Tibial nerve (tissue), 4 donors: Measurements from ENCODE around the gene GBF1. TPM values are rescaled to one million over a fixed set of nuclear protein-coding genes. Genes with fewer than 3 reads are reported as not detected.

ENCODE experiments used
- DNase-seq, 2 donors: peaks; one replicate each; pipeline ENCODE4 v3.0.0-alpha.2; 2019; ENCODE audit warnings: low spot score in 2 of 2
- H3K27ac ChIP-seq, 4 donors: fragments of 200-600 bp; sonication (generic) in 3 of 4; one replicate each; pipeline ENCODE4 v1.5.1; 2017 to 2019; ENCODE audit warnings: mild to moderate bottlenecking in 1 of 4
- H3K27me3 ChIP-seq, 2 donors: fragments of 200-600 bp; sonication (generic) in 1 of 2; one replicate each; pipeline versions ENCODE4 v1.5.1 to v1.6.0; 2017 to 2019
- H3K36me3 ChIP-seq, 3 donors: fragments of 200-600 bp; sonication (generic); one replicate each; pipeline ENCODE4 v1.5.1; 2018 to 2019
- H3K4me1 ChIP-seq, 4 donors: fragments of 200-600 bp; sonication (generic) in 3 of 4; one replicate each; pipeline ENCODE4 v1.5.1; 2017 to 2019
- H3K4me3 ChIP-seq, 4 donors: fragments of 200-600 bp; sonication (generic) in 3 of 4; one replicate each; pipeline ENCODE4 v1.5.1; 2017 to 2019; ENCODE audit warnings: mild to moderate bottlenecking in 1 of 4, moderate library complexity in 1 of 4
- H3K9me3 ChIP-seq, 4 donors: fragments of 200-600 bp; sonication (generic) in 3 of 4; one replicate each; pipeline ENCODE4 v1.5.1; 2017 to 2019
- EP300 ChIP-seq, 2 donors: sonication (generic); formaldehyde crosslinking; IDR thresholded peaks; one replicate each; pipeline ENCODE4 v1.6.1; 2017; ENCODE audit warnings: antibody characterized with exemption in 2 of 2, mild to moderate bottlenecking in 1 of 2
- POLR2A ChIP-seq, 2 donors: fragments of 450-650 bp; IDR thresholded peaks; one replicate each; pipeline ENCODE4 v1.6.1; 2017; ENCODE audit warnings: antibody characterized with exemption in 2 of 2, mild to moderate bottlenecking in 2 of 2, moderate library complexity in 2 of 2
- WGBS, 2 donors: methylation state at CpG; one replicate each; pipeline ENCODE4 v1.1.5; 2018; 5-methylcytosine and 5-hydroxymethylcytosine counted together
- total RNA-seq, 4 donors: library from RNA; depleted of rRNA; stranded (reverse); fragments of >200 nt; gene quantifications; one replicate each; pipeline ENCODE4 v1.1.0, GENCODE V29; 2016
- TF ChIP-seq, protein P1 (sequence below), 5 experiments: fragments of 200-600 bp in 3 of 5; fragments of 450-650 bp in 2 of 5; sonication (generic) in 3 of 5; IDR thresholded peaks; one replicate each; pipeline ENCODE4 v1.5.1; 2016 to 2019; ENCODE audit warnings: antibody characterized with exemption in 5 of 5, mild to moderate bottlenecking in 3 of 5, moderate library complexity in 2 of 5

Gene GBF1
- total RNA-seq, 4 donors from 2014 or later = 31.0 to 38.0 (median 36.1) TPM

DNA sequence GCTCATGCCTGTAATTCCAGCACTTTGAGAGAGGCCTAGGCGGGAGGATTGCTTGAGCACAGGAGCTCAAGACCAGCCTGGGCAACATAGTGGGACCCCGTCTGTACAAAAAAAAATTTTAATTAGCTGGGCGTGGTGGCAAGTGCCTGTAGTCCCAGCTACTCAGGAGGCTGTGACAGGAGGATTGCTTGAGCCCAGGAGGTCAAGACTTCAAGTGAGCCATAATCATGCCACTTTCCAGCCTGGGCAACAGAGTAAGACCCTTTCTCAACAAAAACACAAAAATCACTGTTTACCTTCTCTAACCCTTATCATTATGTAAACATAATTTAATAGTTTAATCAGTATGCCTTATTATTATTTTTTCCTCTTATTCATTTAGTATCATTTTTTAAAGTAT is 44.5 kb downstream of the GBF1 start:
- WGBS, 2 donors = 90 to 95% methylated on average over 3 of the region's 3 CpGs
- Histone ChIP-seq H3K36me3 (no peaks in the 10 kb centered on the region), H3K4me3 (no peak overlapping the region), H3K4me1 (peaks cover 0 to 2% (median 0%) of the 10 kb centered on the region in 4 donors), H3K9me3 (no peaks in the 10 kb centered on the region), H3K27ac (no peak overlapping the region), H3K27me3 (no peaks in the 10 kb centered on the region)
- TF ChIP-seq, protein P1, sequence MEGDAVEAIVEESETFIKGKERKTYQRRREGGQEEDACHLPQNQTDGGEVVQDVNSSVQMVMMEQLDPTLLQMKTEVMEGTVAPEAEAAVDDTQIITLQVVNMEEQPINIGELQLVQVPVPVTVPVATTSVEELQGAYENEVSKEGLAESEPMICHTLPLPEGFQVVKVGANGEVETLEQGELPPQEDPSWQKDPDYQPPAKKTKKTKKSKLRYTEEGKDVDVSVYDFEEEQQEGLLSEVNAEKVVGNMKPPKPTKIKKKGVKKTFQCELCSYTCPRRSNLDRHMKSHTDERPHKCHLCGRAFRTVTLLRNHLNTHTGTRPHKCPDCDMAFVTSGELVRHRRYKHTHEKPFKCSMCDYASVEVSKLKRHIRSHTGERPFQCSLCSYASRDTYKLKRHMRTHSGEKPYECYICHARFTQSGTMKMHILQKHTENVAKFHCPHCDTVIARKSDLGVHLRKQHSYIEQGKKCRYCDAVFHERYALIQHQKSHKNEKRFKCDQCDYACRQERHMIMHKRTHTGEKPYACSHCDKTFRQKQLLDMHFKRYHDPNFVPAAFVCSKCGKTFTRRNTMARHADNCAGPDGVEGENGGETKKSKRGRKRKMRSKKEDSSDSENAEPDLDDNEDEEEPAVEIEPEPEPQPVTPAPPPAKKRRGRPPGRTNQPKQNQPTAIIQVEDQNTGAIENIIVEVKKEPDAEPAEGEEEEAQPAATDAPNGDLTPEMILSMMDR (IDR thresholded peaks at IDR 0.05) = no peak
- TF ChIP-seq EP300 (IDR thresholded peaks at IDR 0.05) = no peak
- TF ChIP-seq POLR2A (IDR thresholded peaks at IDR 0.05) = no peak
- no peak for DNase-seq

DNA sequence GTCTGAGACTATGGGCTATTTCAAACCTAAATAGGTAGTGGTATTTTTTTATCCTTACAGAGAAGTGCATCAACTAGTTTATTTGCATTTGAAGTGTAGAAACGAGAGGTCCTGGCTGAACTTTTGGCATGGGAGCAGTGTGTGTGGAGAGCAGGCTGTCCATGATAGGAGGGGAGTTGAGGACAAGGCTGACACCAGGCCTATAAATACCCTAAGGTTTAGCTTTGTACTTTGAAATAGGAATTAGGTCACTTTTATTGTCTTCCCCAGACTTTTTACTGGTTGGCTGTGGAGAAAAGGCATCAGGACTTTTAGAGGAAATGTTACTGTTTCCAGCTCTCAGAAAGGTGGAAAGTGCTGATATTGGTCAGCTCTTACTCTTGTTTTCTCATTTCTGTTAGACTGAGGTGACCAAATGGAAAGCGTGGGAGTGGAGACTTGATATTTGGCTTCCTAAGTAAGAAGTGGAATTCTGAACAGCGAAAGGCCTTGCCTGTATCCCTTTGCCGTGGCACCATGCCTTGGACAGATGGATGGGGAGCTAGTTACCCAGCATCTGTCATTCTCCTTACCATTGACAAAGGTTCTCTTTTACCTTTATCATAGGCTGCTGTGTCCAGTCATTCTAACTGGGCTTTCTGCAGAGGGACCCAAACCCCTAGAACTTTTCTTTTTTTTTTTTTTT is 46.0 kb downstream of the GBF1 start:
- H3K36me3 ChIP-seq = no peaks in the 10 kb centered on the region
- DNase-seq = no peak
- TF ChIP-seq EP300 (IDR thresholded peaks at IDR 0.05) = no peak
- no peak for TF ChIP-seq POLR2A (IDR thresholded peaks at IDR 0.05)
- TF ChIP-seq, protein P1 (IDR thresholded peaks at IDR 0.05) = no peak
- no peaks in the 10 kb centered on the region for H3K27me3 ChIP-seq
- WGBS, 2 donors = 79 to 81% methylated on average over 4 of the region's 4 CpGs
- H3K9me3 ChIP-seq = no peaks in the 10 kb centered on the region
- H3K4me3 ChIP-seq = no peak overlapping the region
- H3K27ac ChIP-seq = no peak overlapping the region
- H3K4me1 ChIP-seq = no peaks in the 10 kb centered on the region

DNA sequence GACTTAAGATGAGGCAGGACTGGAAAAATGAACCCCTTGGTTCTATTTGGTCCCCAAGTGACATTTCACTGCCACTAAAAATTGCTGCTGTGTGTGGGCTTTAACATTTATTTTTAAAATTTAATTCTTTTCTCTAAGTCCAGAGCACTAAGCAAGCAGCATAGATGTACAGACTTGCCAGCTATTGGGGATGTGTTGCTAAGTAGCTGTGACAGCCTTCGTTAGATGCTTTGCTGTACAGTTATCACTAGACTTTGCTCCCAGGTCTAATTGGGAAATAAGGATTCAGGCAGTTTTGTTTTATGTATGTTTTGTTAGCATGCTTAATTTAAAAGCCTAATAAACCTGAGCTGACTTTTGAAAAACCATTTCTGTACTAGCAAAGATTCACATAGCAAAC is 51.8 kb downstream of the GBF1 start:
- Histone ChIP-seq H3K36me3 (no peaks in the 10 kb centered on the region), H3K27me3 (no peaks in the 10 kb centered on the region), H3K9me3 (no peaks in the 10 kb centered on the region), H3K4me3 (no peak overlapping the region), H3K27ac (no peak overlapping the region), H3K4me1 (peaks cover 0 to 12% (median 0%) of the 10 kb centered on the region in 4 donors)
- no peak for TF ChIP-seq POLR2A (IDR thresholded peaks at IDR 0.05)
- TF ChIP-seq, protein P1 (IDR thresholded peaks at IDR 0.05) = no peak
- no peak for TF ChIP-seq EP300 (IDR thresholded peaks at IDR 0.05)
- WGBS, 2 donors = 76 to 93% methylated on average over 1 of the region's 1 CpG
- DNase-seq = no peak

GRCh38 chr10:102298899-102299298 is 53.6 kb downstream of the GBF1 start:
- no peaks in the 10 kb centered on the region for H3K27me3 ChIP-seq
- no peak for DNase-seq
- no peak overlapping the region for H3K4me3 ChIP-seq
- H3K9me3 ChIP-seq = no peaks in the 10 kb centered on the region
- H3K36me3 ChIP-seq = no peaks in the 10 kb centered on the region
- TF ChIP-seq EP300 (IDR thresholded peaks at IDR 0.05) = no peak
- TF ChIP-seq POLR2A (IDR thresholded peaks at IDR 0.05) = no peak
- TF ChIP-seq, protein P1 (IDR thresholded peaks at IDR 0.05) = no peak
- H3K4me1 ChIP-seq = peaks cover 0 to 12% (median 0%) of the 10 kb centered on the region in 4 donors
- no peak overlapping the region for H3K27ac ChIP-seq

DNA sequence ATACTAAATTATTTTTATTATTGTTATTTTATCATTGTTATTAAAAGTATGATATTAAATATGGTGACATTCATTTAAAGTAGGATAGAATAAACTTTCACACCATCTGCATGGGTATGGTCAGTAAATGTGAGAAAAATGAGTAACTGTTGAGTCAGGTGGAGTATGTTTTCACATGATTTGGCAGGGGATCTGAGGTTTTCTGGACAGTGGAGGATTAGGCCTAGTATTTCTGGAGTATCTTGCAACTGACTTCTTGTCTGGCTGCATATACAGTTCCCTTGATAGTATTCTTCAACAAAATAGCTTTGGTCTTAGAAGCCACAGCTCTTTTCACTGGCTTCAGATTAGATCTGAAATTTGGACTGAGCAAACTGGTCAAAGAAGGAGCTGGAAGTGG is 54.5 kb downstream of the GBF1 start:
- Histone ChIP-seq H3K27me3 (no peaks in the 10 kb centered on the region), H3K9me3 (no peaks in the 10 kb centered on the region), H3K4me3 (no peak overlapping the region), H3K27ac (no peak overlapping the region), H3K36me3 (no peaks in the 10 kb centered on the region), H3K4me1 (peaks cover 0 to 12% (median 0%) of the 10 kb centered on the region in 4 donors)
- no peak for TF ChIP-seq POLR2A (IDR thresholded peaks at IDR 0.05)
- TF ChIP-seq, protein P1 (IDR thresholded peaks at IDR 0.05) = no peak
- TF ChIP-seq EP300 (IDR thresholded peaks at IDR 0.05) = no peak
- DNase-seq = no peak
